NCI-H1092 treated with DMSO at 0.1 percent for 48 hours (cell line): Measurements from ENCODE around the gene MARCKS.
A peak's percentile ranks its signal among the peaks of the same experiment; 100 is the strongest.

Experiments
- DNase-seq: peaks from one replicate; lab custom pipeline; 2025; lab: John Stamatoyannopoulos, UW

The MARCKS gene

DNA sequence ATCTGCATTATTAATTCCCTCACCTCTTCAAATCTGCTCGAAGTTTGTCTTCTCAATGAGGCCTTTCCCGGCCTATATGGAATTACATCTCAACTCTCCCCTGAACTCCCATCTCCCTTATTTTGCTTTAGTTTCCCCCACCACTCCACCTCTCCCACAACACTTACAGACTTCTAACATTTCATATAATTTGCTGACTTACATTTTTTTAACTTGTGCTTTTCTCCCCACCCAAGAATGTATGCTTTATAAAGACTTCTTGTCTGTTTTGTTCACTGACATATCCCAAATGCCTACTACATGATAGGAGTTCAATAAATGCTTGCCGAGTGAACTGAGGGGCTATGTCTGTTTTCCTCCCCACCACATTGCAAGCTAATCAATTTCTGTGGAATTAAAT, 3.9 kb upstream of the MARCKS start:
- DNase-seq, result no peak

DNA sequence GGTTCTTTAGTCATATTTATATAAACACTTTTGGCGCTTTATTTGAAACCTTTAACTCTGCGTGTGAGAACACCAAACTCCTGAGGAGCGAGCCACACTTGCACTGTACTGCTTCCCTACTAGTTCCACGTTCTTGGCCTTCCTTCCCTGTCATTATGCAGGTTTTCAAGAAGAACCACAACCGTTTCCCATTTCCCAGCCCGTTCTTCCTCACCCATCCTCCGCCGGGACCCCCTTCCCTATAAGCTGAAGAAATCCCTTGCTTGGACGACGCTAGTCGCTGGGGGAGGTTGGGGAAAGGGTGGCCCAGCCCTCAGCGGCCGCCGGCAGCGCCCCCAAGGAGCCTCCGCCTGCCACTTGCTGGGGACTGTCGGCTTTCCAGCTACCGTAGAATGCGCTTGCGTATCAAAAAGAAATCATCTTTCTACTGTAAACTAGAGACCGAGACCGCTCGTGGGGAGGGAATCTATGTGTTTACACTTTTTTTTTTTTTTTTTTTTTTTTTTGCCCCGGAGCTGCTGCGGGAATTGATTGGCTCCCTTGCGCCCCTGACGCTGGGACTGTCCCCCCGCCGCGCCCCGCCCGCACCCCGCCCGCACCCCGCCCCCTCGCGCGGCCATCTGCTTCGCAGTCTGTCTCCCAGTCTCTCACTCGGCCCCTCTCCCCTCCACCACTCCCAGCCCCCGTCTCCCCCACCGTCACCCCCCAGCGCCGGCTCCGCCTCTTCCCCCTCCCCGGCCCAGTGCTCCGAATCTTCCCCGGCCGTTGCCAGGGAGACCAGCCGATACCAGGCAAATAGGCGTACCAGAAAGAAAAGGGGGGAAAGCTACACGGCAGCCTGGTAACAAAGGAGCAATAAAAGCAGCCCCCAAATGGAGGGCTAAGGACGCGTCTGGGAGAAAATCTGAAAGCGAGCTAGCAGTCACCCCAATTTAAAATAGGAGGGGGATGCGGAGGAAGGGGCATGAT, 2.3 kb upstream of the MARCKS start:
- peak; percentile 89 for DNase-seq

DNA sequence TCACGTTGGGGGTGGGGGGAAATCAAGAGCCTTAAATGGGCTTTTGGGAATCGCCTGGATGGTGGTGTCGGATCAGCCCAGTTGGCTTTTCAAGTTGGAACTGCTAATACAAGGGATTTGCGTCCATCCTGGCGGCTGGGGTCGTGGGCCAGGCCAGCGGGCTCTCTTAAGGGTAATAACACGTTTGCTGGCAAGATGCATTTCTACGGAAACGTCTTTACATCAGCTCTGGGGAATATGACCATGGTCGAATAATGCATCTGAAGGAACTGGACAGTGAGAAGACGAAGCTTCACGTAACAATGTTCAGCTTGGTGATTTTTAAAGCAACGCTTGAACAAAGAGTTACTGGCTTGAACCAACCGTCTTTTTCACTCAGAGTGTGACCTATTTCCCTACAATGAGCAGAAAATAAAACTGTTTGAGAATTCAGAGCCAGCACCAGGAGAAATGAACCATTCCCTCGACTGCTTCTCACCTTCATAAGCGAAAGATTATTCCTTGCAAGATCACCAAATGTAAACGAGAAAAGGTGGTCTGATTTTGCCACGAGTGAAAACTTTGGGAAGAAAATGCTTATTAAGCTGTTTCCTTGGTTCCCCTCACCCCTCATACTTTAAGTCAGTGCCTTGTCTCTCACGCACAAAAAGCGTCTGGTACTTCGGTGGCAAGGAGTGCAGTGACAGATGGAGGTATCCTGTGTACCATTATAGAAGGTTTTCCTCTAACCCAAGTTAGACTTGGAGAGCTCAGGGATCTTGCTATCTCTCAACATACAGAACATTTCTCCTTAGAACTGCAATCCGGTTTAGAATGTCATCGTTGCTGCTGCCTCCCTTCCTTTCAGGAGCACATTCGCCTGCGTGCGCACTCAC, 1.4 kb upstream of the MARCKS start:
- peak; percentile 71 for DNase-seq

DNA sequence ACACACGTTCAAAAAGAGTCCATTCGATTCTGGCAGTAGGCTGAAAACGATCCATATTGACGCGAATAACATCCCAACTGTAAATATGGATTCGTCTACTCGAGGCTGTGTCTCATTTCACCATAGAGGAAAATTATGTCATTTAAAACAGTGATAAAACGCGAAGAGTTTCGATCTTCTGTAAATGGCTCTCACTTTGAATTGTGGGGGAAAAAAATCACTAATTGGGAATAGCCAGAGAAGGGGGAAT, 845 bp upstream of the MARCKS start:
- no peak for DNase-seq

DNA sequence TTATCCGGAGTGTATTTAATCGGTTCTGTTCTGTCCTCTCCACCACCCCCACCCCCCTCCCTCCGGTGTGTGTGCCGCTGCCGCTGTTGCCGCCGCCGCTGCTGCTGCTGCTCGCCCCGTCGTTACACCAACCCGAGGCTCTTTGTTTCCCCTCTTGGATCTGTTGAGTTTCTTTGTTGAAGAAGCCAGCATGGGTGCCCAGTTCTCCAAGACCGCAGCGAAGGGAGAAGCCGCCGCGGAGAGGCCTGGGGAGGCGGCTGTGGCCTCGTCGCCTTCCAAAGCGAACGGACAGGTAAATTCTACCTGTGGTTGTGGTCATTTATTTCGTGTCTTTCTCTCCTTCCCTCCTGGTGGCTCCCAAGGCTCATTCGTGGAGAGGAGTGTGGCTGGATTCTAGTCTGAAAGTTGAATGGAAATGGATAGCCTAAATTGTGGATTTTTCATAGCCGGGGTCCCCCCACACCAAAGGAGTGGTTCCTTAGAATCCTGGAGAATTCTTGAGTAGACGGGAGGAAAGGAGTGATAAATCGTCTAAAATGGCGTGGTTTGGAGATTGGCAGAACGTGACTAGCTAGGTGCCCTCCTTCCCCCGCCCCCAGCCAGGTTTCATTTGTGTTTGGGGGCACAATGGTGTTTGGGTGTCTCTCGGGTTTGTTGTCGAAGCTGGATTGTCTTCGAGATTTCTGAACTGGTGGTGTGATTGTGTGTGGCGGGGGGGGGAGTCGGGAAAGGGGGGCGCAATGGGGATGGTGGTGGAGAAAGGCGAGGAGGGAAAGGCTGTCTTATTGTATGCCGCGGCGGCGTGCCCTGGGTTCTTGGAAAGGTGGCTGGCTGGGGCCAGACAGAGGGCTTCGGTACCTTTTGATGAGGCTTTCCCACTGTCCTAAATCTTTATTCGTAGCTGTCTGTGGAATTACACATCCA, 673 bp downstream of the MARCKS start:
- peak; percentile 43 for DNase-seq

DNA sequence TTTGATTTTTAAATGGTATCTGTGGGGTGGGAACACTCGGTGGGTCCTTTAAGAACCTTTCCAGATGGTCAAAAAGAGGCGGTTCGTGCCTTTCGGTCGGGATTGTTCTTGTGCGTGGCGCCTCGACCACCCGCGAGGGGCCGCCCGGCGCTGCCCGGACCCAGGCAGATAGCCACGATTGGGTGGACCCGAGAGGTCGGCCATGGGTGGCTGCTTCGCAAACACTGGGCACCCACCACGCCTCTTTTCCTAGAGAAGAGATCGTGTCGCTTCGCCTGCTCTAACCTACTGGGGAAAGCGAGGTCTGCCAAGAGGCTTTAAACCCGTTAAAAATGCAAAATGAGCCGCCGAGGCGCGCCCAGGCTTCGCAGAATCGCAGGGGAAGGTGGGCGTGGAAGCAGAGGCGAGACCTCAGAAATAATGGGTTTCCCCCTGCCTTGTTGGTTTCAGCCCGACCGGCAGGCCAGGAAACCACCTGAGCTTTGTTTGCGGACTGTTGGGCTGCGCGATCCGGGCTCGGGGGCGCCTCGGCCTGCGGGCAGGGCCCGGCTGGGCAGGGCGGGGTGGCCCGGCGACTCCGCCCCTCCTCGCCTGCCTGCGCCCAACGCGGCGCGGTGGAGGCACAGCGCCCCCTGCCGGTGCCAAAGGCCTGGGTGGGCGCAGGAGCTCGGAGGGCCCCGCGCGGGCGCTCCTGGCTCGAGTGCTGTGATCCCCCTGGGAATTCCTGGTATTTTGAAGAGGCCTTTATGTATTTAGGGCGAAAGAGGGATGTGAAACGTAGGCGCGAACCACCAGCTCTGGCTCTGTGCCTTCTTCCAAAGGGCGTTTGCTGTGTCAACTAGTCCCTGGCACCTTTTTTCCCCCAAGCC, 1.6 kb downstream of the MARCKS start:
- peak; percentile 94 for DNase-seq

DNA sequence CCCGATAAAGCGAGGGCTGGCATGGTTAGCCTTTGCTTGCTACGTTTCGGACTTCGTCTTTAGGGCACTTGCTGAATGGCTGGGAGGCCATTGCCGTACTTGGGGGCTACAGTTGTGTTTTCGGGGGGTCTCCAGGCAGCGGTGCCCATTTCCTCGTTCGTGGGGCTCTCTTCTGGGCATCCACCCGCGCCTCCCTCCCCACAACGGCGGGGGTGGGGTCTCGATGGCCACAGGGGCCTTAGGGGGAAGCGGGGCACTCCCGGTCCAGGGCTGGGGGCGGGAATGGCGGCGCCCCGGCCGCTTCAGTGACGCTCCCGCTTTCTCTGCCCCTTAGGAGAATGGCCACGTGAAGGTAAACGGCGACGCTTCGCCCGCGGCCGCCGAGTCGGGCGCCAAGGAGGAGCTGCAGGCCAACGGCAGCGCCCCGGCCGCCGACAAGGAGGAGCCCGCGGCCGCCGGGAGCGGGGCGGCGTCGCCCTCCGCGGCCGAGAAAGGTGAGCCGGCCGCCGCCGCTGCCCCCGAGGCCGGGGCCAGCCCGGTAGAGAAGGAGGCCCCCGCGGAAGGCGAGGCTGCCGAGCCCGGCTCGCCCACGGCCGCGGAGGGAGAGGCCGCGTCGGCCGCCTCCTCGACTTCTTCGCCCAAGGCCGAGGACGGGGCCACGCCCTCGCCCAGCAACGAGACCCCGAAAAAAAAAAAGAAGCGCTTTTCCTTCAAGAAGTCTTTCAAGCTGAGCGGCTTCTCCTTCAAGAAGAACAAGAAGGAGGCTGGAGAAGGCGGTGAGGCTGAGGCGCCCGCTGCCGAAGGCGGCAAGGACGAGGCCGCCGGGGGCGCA, 2.4 kb downstream of the MARCKS start:
- DNase-seq, result peak; percentile 2

DNA sequence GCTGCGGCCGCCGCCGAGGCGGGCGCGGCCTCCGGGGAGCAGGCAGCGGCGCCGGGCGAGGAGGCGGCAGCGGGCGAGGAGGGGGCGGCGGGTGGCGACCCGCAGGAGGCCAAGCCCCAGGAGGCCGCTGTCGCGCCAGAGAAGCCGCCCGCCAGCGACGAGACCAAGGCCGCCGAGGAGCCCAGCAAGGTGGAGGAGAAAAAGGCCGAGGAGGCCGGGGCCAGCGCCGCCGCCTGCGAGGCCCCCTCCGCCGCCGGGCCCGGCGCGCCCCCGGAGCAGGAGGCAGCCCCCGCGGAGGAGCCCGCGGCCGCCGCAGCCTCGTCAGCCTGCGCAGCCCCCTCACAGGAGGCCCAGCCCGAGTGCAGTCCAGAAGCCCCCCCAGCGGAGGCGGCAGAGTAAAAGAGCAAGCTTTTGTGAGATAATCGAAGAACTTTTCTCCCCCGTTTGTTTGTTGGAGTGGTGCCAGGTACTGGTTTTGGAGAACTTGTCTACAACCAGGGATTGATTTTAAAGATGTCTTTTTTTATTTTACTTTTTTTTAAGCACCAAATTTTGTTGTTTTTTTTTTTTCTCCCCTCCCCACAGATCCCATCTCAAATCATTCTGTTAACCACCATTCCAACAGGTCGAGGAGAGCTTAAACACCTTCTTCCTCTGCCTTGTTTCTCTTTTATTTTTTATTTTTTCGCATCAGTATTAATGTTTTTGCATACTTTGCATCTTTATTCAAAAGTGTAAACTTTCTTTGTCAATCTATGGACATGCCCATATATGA, 3.2 kb downstream of the MARCKS start:
- no peak for DNase-seq

DNA sequence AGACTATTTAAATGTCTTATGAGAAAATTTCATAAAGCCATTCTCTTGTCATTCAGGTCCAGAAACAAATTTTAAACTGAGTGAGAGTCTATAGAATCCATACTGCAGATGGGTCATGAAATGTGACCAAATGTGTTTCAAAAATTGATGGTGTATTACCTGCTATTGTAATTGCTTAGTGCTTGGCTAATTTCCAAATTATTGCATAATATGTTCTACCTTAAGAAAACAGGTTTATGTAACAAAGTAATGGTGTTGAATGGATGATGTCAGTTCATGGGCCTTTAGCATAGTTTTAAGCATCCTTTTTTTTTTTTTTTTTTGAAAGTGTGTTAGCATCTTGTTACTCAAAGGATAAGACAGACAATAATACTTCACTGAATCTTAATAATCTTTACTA, 5.0 kb downstream of the MARCKS start:
- no peak for DNase-seq

DNA sequence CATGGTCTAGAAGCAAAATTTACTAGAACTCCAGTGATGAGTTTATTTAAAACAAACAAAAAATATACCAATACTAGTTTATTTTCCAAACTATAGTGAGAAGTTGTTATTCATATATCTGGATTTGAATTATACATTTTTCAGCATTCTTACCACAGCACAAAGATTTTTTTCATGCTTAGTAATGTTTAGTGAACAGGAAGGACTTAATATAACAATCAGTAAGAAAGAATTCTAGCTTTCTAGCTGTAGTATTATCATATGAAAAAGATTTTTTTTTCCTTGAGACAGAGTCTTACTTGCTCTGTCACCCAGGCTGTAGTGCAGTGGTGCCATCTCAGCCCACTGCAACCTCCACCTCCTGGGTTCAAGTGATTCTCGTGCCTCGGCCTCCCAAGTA, 13.8 kb downstream of the MARCKS start:
- no peak for DNase-seq

DNA sequence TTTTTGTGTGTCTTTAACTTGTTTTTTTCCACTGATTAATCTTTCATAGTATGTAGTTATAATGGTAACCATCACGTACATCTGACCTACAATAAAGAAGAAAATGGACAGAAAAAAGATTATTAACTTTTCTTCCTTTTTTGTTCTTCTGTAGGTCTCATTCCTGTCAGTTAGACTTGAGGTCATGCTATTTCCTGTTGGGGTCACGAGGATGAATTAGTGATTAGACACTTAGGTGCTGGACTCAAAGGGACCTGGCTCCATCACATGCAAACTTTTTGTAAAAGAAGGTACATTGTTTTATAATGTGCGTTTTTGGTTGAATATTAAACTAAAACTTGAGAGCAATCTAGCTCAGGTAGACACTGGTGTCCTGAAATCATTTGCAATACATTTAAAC, 14.8 kb downstream of the MARCKS start:
- no peak for DNase-seq

DNA sequence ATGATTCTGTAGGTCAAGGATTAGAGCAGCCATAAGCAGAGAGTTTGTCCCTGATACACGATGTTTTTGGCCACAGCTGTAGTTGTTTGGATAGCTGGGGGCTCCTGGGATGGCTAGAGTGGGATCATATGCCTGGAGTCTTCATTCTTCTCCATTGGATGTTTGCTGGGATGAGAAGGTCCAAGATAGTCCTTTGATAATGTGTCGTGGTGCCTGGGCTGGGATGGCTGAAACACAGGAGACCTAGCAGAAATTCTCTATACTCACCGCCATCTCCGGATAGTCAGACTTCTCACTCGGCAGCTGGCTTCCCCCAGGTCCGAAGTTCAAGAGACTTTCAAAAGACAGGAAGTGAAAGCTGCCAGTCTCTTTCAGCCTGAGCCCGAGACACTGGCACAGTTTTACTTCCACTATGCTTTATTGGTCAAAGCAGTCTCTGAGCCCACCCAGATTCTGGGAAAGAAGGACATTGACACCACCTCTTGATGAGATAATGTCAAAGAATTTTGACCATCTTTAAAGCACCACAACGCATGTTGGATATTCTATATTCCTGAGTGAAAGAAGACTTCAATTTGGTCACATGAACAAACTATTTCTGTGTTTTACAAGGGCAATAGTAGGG, 16.0 kb downstream of the MARCKS start:
- no peak for DNase-seq

DNA sequence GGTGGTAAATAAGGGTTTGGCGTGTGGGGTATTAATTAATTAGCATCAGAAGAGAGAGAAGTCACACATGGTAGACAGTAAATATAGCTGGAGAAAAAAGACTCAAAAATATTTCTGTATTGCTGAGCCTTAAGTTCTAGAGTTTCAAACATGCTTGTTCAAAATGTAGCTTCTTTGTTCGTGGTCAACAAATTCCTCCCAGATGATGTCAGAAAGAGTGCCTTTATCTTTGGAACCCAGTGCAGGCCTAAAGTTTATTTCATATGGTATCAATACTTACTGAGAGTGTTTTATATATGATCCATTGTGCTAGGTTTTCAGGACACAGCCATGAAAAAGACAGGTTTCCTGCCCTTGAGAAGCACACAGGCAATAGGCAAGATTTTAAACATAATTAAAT, 18.3 kb downstream of the MARCKS start:
- DNase-seq, result no peak

DNA sequence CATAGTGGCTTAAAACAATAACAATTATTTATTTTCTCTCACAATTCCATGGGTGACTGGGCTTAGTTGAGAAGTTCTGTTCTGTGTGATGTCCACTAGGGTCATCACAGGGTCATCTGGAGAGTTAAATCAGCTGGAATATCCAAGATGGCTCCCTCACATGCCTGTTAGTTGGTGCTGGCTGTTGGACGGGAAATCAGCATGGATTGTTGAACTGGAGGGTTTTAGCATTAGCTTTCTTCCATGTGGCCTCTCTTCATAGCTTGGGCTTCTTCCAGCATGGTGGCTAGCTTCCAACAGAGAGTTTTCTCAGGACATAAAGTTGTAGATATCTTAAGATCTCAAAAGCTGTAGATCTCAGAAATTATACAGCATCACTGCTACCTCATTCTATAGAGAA, 19.6 kb downstream of the MARCKS start:
- DNase-seq, result no peak

DNA sequence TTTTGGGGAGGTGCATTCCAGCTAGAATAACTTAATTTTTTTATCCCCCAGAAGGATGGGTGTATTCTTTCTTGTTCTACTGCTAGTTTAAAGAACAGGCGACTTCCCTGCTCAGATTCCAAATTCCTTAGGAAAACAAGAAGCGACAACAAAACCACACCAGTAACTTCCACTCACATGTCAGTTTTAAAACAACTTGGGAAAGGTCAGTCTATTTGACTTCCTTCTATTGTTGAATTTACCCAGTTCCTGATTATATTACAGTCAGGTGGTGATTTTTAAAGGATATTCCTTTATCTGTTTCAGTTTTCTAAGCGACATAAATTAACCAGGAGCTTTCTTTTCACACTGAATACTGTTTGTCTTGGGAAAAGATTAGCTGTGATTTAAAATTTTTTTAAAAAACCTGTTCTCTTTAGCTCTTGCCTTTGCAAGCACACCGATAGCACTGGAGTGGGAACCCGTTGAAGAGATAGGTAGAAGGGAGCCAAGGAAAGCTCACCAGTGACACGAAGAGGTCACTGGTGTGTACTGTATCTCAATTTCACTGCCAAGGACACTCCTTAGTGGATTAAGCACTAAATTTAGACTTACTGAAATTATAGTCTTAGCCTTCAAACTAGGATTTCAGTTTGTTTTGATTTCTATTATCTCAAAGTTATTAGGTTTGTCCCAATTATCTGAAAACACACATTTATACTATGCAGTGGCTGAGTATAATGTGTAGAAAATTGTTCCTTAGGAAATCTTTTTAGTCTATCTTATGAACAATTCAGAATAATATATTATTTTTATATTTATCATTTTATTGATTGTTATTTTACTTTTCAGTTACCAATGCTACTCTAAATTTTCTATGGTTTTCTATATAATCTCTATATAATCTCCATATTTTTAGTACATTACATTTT, 22.3 kb downstream of the MARCKS start:
- DNase-seq, result peak; percentile 74

DNA sequence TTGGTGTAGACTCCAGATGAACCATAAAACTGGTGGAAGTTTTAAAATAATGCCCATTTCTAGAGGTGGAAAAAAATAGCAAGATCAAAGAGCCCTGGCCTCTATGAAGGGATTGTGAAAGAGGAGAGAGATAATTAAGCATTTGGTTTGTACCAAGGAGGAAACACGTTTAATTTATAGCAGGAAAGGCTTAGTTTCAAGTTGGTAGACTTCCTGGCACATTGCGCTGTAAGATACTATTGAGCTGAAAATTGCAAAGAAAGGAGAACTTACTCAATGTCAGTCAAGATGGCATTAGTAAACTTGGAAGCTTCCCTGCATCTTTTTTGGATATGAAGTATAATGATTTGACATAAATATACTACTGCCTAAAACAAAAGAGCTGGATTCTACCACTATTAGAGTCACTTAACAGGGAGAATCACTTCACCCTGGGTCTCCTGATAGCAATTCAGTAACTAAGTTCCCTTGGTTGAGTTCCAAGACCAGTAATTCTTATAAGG, 24.4 kb downstream of the MARCKS start:
- DNase-seq, result no peak

DNA sequence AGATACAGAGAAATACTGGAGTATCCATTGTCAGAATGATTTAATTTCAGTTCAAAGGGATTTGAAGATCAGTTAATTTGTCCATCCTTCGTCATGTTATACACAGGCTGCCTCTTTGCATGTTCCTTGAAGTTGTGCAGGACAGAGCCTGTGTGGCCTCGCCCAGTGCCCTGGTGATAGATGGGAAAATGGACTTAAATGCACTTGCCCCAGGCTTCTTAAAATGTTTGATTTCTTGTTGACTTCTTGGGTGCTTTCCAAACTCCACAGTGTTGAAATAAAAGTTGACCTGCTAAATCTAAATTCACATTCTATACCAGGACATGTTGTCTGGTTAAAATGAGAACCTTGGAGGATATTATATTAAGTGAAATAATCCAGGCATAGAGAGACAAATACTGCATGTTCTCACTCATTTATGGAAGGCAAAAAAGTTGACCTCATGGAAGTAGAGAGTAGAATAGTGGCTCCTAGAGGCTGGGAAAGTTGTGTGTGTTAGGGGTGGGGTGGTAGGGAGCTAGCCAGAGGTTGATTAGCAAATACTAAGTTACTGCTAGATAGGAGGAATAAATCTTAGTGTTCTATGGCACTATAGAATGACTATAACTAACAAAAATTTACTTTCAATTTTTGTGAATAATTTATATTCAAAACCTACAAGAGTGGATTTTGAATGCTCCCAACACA, 25.3 kb downstream of the MARCKS start:
- no peak for DNase-seq
